Sigmoid colon (tissue), 4 donors: Measurements from ENCODE around the gene NRXN3.

ENCODE experiments used
- CTCF ChIP-seq, 4 experiments: fragments of 450-650 bp in 3 of 4; fragments of 200-600 bp in 1 of 4; IDR thresholded peaks; one replicate each; pipeline ENCODE4 v1.5.1; 2016 to 2019; ENCODE audit warnings: antibody characterized with exemption in 4 of 4, mild to moderate bottlenecking in 3 of 4, moderate library complexity in 2 of 4
- POLR2A ChIP-seq, 2 donors: fragments of 450-650 bp; IDR thresholded peaks; one replicate each; pipeline ENCODE4 v1.6.1; 2016; ENCODE audit warnings: antibody characterized with exemption in 2 of 2, mild to moderate bottlenecking in 2 of 2, moderate library complexity in 2 of 2
- POLR2AphosphoS5 ChIP-seq, 4 donors: sonication (generic); formaldehyde crosslinking; IDR thresholded peaks; one replicate each; pipeline ENCODE4 v1.6.1; 2017; ENCODE audit warnings: antibody characterized with exemption in 4 of 4

- TF ChIP-seq POLR2AphosphoS5 (IDR thresholded peaks at IDR 0.05) = no peak
- no peak for TF ChIP-seq CTCF (IDR thresholded peaks at IDR 0.05)
- TF ChIP-seq POLR2A (IDR thresholded peaks at IDR 0.05) = no peak
Measured at GRCh38 chr14:79157369-79157768, 987.2 kb downstream of the NRXN3 start.
